OCI-LY1 (cell line): ENCODE measurements around the gene STK24.

ENCODE experiments used
- H2AFZ ChIP-seq: fragments of 200-600 bp; sonication (generic), shearing (Covaris generic); 2 replicates; pipeline ENCODE4 v1.6.0; 2014; ENCODE audit warnings: antibody characterized with exemption, mild to moderate bottlenecking, low read length
- H3F3A ChIP-seq: fragments of 200-600 bp; sonication (generic), shearing (Covaris generic); 2 replicates; pipeline ENCODE4 v1.6.0; 2014; ENCODE audit warnings: mild to moderate bottlenecking, antibody characterized with exemption, low read length, moderate library complexity; ENCODE audit not compliant: insufficient read depth
- H3K27ac ChIP-seq: fragments of 200-600 bp; sonication (generic); 2 replicates; pipeline ENCODE4 v1.5.1; 2014; ENCODE audit warnings: low read length, mixed run types, mild to moderate bottlenecking, low read depth; ENCODE audit not compliant: poor library complexity, severe bottlenecking
- H3K27me3 ChIP-seq: fragments of 200-600 bp; sonication (generic); 2 replicates; pipeline ENCODE4 v1.6.0; 2014; ENCODE audit warnings: antibody characterized with exemption, mild to moderate bottlenecking, low read length, moderate library complexity; ENCODE audit not compliant: insufficient read depth
- H3K36me3 ChIP-seq: fragments of 200-600 bp; sonication (generic); 2 replicates; pipeline ENCODE4 v1.6.1; 2014; ENCODE audit warnings: mild to moderate bottlenecking, antibody characterized with exemption, low read length, moderate library complexity, mixed read lengths; ENCODE audit not compliant: insufficient read depth
- H3K4me1 ChIP-seq: fragments of 200-600 bp; sonication (generic); 2 replicates; pipeline ENCODE4 v1.5.1; 2014; ENCODE audit warnings: mild to moderate bottlenecking, low read length, moderate library complexity; ENCODE audit not compliant: insufficient read depth, severe bottlenecking
- H3K4me2 ChIP-seq: fragments of 200-600 bp; sonication (generic), shearing (Covaris generic); 2 replicates; pipeline ENCODE4 v1.6.1; 2014; ENCODE audit warnings: low read length
- H3K4me3 ChIP-seq: fragments of 200-600 bp; sonication (generic); 2 replicates; pipeline ENCODE4 v1.5.1; 2014; ENCODE audit warnings: low read length, low read depth, mild to moderate bottlenecking, mixed read lengths; ENCODE audit not compliant: poor library complexity, severe bottlenecking
- H3K79me2 ChIP-seq: fragments of 200-600 bp; shearing (Covaris generic); 2 replicates; pipeline ENCODE4 v1.6.1; 2016; ENCODE audit warnings: mixed run types, low read length, mixed read lengths; ENCODE audit not compliant: insufficient read depth
- H3K9ac ChIP-seq: fragments of 200-600 bp; sonication (generic), shearing (Covaris generic); 2 replicates; pipeline ENCODE4 v1.6.1; 2014; ENCODE audit warnings: mild to moderate bottlenecking, low read length, mixed read lengths
- H3K9me2 ChIP-seq: fragments of 200-600 bp; sonication (generic), shearing (Covaris generic); 2 replicates; pipeline ENCODE4 v1.6.1; 2014; ENCODE audit warnings: low read depth, mild to moderate bottlenecking, low read length, mixed read lengths
- H3K9me3 ChIP-seq: fragments of 200-600 bp; shearing (Covaris generic); 2 replicates; pipeline ENCODE4 v1.6.1; 2014; ENCODE audit warnings: low read length, mixed read lengths
- H4K20me1 ChIP-seq: fragments of 200-600 bp; sonication (generic), shearing (Covaris generic); 2 replicates; pipeline ENCODE4 v1.6.0; 2016; ENCODE audit warnings: mild to moderate bottlenecking, low read length; ENCODE audit not compliant: insufficient read depth
- EZH2 ChIP-seq: fragments of 200-600 bp; sonication (generic), shearing (Covaris generic); IDR thresholded peaks from 2 replicates; pipeline ENCODE4 v1.8.0; 2017; ENCODE audit warnings: borderline replicate concordance, mixed run types, mild to moderate bottlenecking, antibody characterized with exemption, low read length, moderate library complexity, mixed read lengths
- TF ChIP-seq, protein P1 (sequence below): fragments of 200-600 bp; sonication (generic), shearing (Covaris generic); IDR thresholded peaks from 2 replicates; pipeline ENCODE4 v1.5.1; 2017; ENCODE audit warnings: mild to moderate bottlenecking, antibody characterized with exemption, low read length, moderate library complexity, mixed read lengths

The STK24 gene

DNA sequence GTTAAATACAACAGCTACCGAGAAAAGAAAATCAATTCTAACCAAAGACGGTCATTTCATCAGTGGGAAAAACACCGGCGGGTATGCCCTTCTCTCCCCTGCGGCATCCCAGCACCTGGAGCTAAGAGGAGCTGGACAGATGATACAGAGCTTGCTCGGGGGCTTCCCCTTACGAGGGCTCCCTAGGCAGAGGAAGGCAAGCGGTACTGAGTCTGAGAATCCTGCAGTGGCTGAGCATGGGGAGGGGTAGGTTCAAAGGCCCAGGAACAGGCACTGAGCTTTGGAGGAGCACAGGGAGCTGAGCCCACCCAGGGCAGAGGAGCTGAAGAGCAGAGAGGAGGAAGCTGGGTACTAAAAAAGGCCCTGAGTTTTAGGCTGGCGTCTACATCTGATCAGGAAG is 12.7 kb downstream of the STK24 start:
- no peaks in the 10 kb centered on the region for H3K9me2 ChIP-seq
- peaks cover 54% of the 10 kb centered on the region for H3K4me1 ChIP-seq
- H3K9me3 ChIP-seq = no peaks in the 10 kb centered on the region
- H3F3A ChIP-seq = peaks cover 4% of the 10 kb centered on the region; the same call in 1 of the 2 replicates
- H3K4me2 ChIP-seq = peak overlapping the region; percentile 30; the same call in 1 of the 2 replicates
- H4K20me1 ChIP-seq = no peaks in the 10 kb centered on the region
- TF ChIP-seq, protein P1, sequence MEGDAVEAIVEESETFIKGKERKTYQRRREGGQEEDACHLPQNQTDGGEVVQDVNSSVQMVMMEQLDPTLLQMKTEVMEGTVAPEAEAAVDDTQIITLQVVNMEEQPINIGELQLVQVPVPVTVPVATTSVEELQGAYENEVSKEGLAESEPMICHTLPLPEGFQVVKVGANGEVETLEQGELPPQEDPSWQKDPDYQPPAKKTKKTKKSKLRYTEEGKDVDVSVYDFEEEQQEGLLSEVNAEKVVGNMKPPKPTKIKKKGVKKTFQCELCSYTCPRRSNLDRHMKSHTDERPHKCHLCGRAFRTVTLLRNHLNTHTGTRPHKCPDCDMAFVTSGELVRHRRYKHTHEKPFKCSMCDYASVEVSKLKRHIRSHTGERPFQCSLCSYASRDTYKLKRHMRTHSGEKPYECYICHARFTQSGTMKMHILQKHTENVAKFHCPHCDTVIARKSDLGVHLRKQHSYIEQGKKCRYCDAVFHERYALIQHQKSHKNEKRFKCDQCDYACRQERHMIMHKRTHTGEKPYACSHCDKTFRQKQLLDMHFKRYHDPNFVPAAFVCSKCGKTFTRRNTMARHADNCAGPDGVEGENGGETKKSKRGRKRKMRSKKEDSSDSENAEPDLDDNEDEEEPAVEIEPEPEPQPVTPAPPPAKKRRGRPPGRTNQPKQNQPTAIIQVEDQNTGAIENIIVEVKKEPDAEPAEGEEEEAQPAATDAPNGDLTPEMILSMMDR = no peak
- no peak for TF ChIP-seq EZH2
- no peak overlapping the region for H3K4me3 ChIP-seq
- no peaks in the 10 kb centered on the region for H3K27me3 ChIP-seq
- H3K27ac ChIP-seq = no peak overlapping the region
- H3K9ac ChIP-seq = no peak overlapping the region; the same call in 1 of the 2 replicates
- peaks cover 92% of the 10 kb centered on the region for H3K79me2 ChIP-seq
- H2AFZ ChIP-seq = no peak overlapping the region
- H3K36me3 ChIP-seq = peaks cover 13% of the 10 kb centered on the region; the same call in 1 of the 2 replicates

DNA sequence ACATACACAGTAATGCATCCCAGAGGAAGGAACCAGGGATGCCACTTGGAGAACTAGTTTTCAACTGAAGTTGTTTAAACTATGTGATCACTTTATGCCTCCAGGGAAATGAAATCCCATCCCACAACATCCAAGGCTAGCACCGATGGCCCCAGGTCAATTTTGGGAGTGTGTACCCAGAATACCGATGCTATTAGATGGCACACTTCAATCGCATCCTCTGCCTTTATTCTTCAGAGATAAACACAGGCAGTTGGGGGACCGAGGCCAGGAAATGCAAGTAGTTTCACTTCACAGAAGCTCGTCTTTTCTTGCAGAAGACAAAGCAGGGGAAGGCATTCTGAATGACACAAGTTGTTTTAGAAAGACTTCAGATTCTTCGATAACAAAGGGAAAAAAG is 13.8 kb downstream of the STK24 start:
- peak overlapping the region; percentile 22 for H3K4me2 ChIP-seq
- no peaks in the 10 kb centered on the region for H4K20me1 ChIP-seq
- H3K4me3 ChIP-seq = peak overlapping the region; percentile 1
- TF ChIP-seq, protein P1 = no peak
- no peak for TF ChIP-seq EZH2
- no peaks in the 10 kb centered on the region for H3F3A ChIP-seq
- H3K9me2 ChIP-seq = no peaks in the 10 kb centered on the region
- no peaks in the 10 kb centered on the region for H3K27me3 ChIP-seq
- peaks cover 50% of the 10 kb centered on the region for H3K4me1 ChIP-seq
- peaks cover 91% of the 10 kb centered on the region for H3K79me2 ChIP-seq
- peak overlapping the region; percentile 17; the same call in 1 of the 2 replicates for H3K9ac ChIP-seq
- H3K9me3 ChIP-seq = no peaks in the 10 kb centered on the region
- no peak overlapping the region for H2AFZ ChIP-seq
- H3K27ac ChIP-seq = peak overlapping the region; percentile 16
- 0 out of 2 replicates have a peak, but pooled peaks cover 3% of the 10 kb centered on the region for H3K36me3 ChIP-seq

DNA sequence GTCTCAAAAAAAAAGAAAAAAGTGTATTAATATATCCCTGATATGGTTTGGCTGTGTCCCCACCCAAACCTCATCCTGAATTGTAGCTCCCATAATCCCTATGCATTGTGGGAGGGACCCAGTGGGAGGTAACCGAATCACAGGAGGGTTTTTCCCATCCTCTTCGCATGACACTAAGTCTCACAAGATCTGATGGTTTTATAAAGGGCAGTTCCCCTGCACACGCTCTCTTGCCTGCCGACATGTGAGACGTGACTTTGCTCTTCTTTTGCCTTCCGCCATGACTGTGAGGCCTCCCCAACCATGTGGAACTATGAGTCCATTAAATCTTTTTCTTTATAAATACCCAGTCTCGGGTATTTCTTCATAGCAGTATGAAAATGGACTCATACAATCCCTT is 17.7 kb downstream of the STK24 start:
- no peaks in the 10 kb centered on the region for H4K20me1 ChIP-seq
- H3K9me3 ChIP-seq = no peaks in the 10 kb centered on the region
- H3K27me3 ChIP-seq = no peaks in the 10 kb centered on the region
- TF ChIP-seq EZH2 = no peak
- TF ChIP-seq, protein P1 = no peak
- no peak overlapping the region for H3K9ac ChIP-seq
- H3K9me2 ChIP-seq = no peaks in the 10 kb centered on the region
- peaks cover 4% of the 10 kb centered on the region; the same call in 1 of the 2 replicates for H3K36me3 ChIP-seq
- no peak overlapping the region for H3K4me2 ChIP-seq
- no peaks in the 10 kb centered on the region for H3F3A ChIP-seq
- H3K27ac ChIP-seq = no peak overlapping the region
- no peak overlapping the region for H2AFZ ChIP-seq
- H3K79me2 ChIP-seq = peaks cover 84% of the 10 kb centered on the region
- peaks cover 33% of the 10 kb centered on the region for H3K4me1 ChIP-seq
- H3K4me3 ChIP-seq = no peak overlapping the region
